Esophagus muscularis mucosa (tissue), 4 donors: ENCODE data around the gene GPBP1. TPM values are rescaled to one million over a fixed set of nuclear protein-coding genes. Genes with fewer than 3 reads are reported as not detected.

Experiments
- DNase-seq: peaks from one replicate; pipeline ENCODE4 v3.0.0-alpha.2; 2017; ENCODE audit errors: extremely low spot score
- H3K27ac ChIP-seq, 4 donors: fragments of 200-600 bp; sonication (generic); replicated peaks in 1 of 4; 1 replicate in 3 of 4; 2 replicates in 1 of 4; pipeline ENCODE4 v1.5.1; 2016 to 2019; ENCODE audit warnings: mild to moderate bottlenecking in 1 of 4
- H3K27me3 ChIP-seq, 4 donors: fragments of 200-600 bp; sonication (generic); one replicate each; pipeline versions ENCODE4 v1.5.1 to v1.6.0; 2016 to 2019
- H3K36me3 ChIP-seq, 4 donors: fragments of 200-600 bp; sonication (generic); one replicate each; pipeline ENCODE4 v1.5.1; 2016 to 2019
- H3K4me1 ChIP-seq, 4 donors: fragments of 200-600 bp; sonication (generic); one replicate each; pipeline ENCODE4 v1.5.1; 2016 to 2019
- H3K4me3 ChIP-seq, 4 donors: fragments of 200-600 bp; sonication (generic); 1 replicate in 2 of 4; 2 replicates in 2 of 4; pipeline ENCODE4 v1.5.1; 2016 to 2019; ENCODE audit warnings: mild to moderate bottlenecking in 4 of 4, moderate library complexity in 1 of 4
- H3K9me3 ChIP-seq, 4 donors: fragments of 200-600 bp; sonication (generic); 1 replicate in 3 of 4; 2 replicates in 1 of 4; pipeline ENCODE4 v1.5.1; 2016 to 2019
- EP300 ChIP-seq: sonication (generic); formaldehyde crosslinking; IDR thresholded peaks from one replicate; pipeline ENCODE4 v1.6.1; 2017; ENCODE audit warnings: antibody characterized with exemption
- POLR2A ChIP-seq: fragments of 450-650 bp; IDR thresholded peaks from one replicate; pipeline ENCODE4 v1.6.1; 2017; ENCODE audit warnings: antibody characterized with exemption, moderate library complexity, mild to moderate bottlenecking, low read depth
- POLR2AphosphoS5 ChIP-seq, 2 donors: sonication (generic); formaldehyde crosslinking; IDR thresholded peaks; one replicate each; pipeline ENCODE4 v1.6.1; 2017; ENCODE audit warnings: antibody characterized with exemption in 2 of 2
- WGBS: methylation state at CpG from one replicate; pipeline ENCODE4 v1.1.5; 2018; 5-methylcytosine and 5-hydroxymethylcytosine counted together
- intact Hi-C: fragments of 100-400 bp; cut with DNase I; formaldehyde crosslinking; loops from one replicate; pipeline ENCODE4 v1.15.1; 2023
- total RNA-seq, 4 donors: library from RNA; depleted of rRNA; stranded (reverse); fragments of >200 nt; gene quantifications; one replicate each; pipeline versions ENCODE4 v1.1.0 to v1.2.1, GENCODE V29; 2016
- TF ChIP-seq, protein P1 (sequence below), 3 experiments: fragments of 200-600 bp in 2 of 3; fragments of 450-650 bp in 1 of 3; sonication (generic) in 2 of 3; IDR thresholded peaks; one replicate each; pipeline ENCODE4 v1.5.1; 2017 to 2019; ENCODE audit warnings: antibody characterized with exemption in 3 of 3, mild to moderate bottlenecking in 2 of 3, moderate library complexity in 1 of 3

The GPBP1 gene
- total RNA-seq, 4 donors from 2014 or later = 41.8 to 54.0 (median 48.6) TPM

- WGBS = 29% methylated on average over 15 of the region's 15 CpGs
- no peak for TF ChIP-seq POLR2A
- TF ChIP-seq, protein P1, sequence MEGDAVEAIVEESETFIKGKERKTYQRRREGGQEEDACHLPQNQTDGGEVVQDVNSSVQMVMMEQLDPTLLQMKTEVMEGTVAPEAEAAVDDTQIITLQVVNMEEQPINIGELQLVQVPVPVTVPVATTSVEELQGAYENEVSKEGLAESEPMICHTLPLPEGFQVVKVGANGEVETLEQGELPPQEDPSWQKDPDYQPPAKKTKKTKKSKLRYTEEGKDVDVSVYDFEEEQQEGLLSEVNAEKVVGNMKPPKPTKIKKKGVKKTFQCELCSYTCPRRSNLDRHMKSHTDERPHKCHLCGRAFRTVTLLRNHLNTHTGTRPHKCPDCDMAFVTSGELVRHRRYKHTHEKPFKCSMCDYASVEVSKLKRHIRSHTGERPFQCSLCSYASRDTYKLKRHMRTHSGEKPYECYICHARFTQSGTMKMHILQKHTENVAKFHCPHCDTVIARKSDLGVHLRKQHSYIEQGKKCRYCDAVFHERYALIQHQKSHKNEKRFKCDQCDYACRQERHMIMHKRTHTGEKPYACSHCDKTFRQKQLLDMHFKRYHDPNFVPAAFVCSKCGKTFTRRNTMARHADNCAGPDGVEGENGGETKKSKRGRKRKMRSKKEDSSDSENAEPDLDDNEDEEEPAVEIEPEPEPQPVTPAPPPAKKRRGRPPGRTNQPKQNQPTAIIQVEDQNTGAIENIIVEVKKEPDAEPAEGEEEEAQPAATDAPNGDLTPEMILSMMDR (IDR thresholded peaks at IDR 0.05) = peak; percentile 65 to 70 (median 68)
- DNase-seq = peak; percentile 47
- Histone ChIP-seq H3K36me3 (no peaks in the 10 kb centered on the region), H3K4me3 (peak overlapping the region in 3 of 4 donors; percentile 23 to 44 (median 33)), H3K27me3 (no peaks in the 10 kb centered on the region), H3K27ac (no peak overlapping the region), H3K4me1 (peaks cover 5 to 12% (median 10%) of the 10 kb centered on the region in 4 donors), H3K9me3 (no peaks in the 10 kb centered on the region)
- intact Hi-C loops = loop anchor here (2.0 to 5.0 kb wide), 2 partner anchors 483 to 1162 kb away; partner anchors contain the start of gene PLK2
These were observed 125.2 kb downstream of the GPBP1 start for GRCh38 chr5:57298985-57299491.

DNA sequence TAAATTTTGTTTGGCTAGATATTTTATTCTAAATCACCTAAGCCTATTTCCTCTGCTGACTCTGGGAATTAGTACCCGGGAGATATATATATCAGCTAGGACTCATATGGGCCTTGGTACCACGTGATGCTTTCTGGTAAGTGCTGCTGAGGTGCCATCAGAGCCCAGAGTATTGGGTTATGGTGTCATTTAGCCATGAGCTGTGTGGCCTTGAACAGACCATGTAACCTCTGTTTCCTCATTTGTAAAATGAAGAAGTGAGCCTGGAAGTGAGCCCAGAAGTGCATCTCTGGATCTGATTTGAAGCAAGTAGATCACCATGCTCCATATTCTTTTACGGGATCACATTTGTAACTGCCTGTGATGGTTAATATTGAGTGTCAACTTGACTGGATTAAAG lies 126.1 kb downstream of the GPBP1 start:
- Histone ChIP-seq H3K27me3 (no peaks in the 10 kb centered on the region), H3K4me1 (peaks cover 5 to 12% (median 10%) of the 10 kb centered on the region in 4 donors), H3K4me3 (no peak overlapping the region), H3K36me3 (no peaks in the 10 kb centered on the region), H3K9me3 (no peaks in the 10 kb centered on the region), H3K27ac (no peak overlapping the region)
- 100% methylated on average over 3 of the region's 3 CpGs for WGBS
- peak; percentile 57 for DNase-seq
- no peak for TF ChIP-seq EP300
- TF ChIP-seq POLR2AphosphoS5 (IDR thresholded peaks at IDR 0.05) = no peak
- TF ChIP-seq, protein P1 (IDR thresholded peaks at IDR 0.05) = no peak
- TF ChIP-seq POLR2A = no peak
- intact Hi-C loops = loop anchor here (2.0 to 5.0 kb wide), 2 partner anchors 482 to 1161 kb away; partner anchors contain the start of gene PLK2

DNA sequence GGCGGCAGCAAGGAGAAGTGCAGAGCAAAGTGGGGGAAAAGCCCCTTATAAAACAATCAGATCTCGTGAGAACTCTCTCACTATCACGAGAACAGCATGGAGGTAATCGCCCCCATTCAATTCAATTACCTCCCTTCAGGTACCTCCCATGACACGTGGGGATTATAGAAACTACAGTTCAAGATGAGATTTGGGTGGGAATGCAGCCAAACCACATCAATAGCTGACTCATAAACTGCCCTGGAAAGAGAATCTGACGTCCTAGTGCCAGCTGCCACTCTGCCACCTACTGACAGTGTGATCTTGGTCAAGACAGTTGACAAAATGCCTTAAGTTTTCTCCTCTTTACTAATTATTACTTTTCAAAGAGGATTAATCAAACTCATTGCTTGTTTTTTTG lies 128.3 kb downstream of the GPBP1 start:
- intact Hi-C loops = no loop called here
- WGBS = 80% methylated on average over 6 of the region's 6 CpGs
- peak; percentile 34 for DNase-seq
- no peaks in the 10 kb centered on the region for H3K36me3 ChIP-seq
- peaks cover 5 to 12% (median 10%) of the 10 kb centered on the region in 4 donors for H3K4me1 ChIP-seq
- H3K9me3 ChIP-seq = peaks cover 0 to 14% (median 2%) of the 10 kb centered on the region in 4 donors
- no peak overlapping the region for H3K4me3 ChIP-seq
- TF ChIP-seq, protein P1 (IDR thresholded peaks at IDR 0.05) = no peak
- TF ChIP-seq POLR2AphosphoS5 (IDR thresholded peaks at IDR 0.05) (no peak), EP300 (no peak), POLR2A (no peak)
- no peak overlapping the region for H3K27ac ChIP-seq
- H3K27me3 ChIP-seq = no peaks in the 10 kb centered on the region

DNA sequence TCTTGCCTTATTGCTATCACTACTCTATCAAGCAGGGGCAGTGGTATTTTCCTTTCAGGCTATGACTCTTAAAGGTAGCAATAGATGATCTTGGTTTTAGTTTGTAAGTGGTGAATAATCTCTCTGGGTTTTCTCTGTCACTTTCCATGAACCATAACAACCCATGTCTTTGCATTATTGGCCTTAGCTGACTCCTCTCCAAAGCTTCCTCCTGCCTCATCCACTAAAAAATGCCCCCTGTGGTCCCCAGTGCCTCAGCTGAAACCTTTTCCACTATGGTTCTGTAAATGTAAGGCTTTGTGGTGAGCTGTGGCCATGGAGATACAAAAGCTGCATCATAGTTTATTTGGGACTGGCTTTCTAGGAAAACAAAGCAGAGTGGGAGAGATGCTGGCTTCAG lies 128.8 kb downstream of the GPBP1 start:
- no peak for DNase-seq
- Histone ChIP-seq H3K27me3 (no peaks in the 10 kb centered on the region), H3K4me1 (peaks cover 5 to 12% (median 10%) of the 10 kb centered on the region in 4 donors), H3K4me3 (no peak overlapping the region), H3K36me3 (no peaks in the 10 kb centered on the region), H3K27ac (no peak overlapping the region), H3K9me3 (peaks cover 0 to 19% (median 2%) of the 10 kb centered on the region in 4 donors)
- TF ChIP-seq, protein P1 (IDR thresholded peaks at IDR 0.05) = no peak
- TF ChIP-seq POLR2A (no peak), POLR2AphosphoS5 (IDR thresholded peaks at IDR 0.05) (no peak), EP300 (no peak)
- intact Hi-C loops = no loop called here

DNA sequence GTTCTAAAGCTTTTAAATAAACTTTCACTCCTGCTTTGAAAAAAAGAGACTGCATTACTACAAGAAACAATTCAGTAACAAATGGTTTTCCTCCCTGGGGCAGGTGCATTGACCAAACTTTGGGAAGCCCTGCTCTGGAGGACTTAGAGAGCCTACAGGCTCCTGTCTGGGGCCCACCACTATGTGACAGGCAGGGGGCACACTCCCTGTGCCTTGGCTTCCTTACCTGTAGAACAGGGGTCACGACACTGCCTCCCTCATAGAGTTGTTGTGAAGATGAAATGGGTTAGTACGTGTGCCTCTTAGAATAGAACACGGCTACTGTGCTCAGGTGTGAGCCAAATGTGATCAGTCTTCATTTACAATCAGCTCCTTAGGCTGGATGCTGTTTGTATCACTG lies 130.1 kb downstream of the GPBP1 start:
- no peaks in the 10 kb centered on the region for H3K36me3 ChIP-seq
- peaks cover 0 to 20% (median 2%) of the 10 kb centered on the region in 4 donors for H3K9me3 ChIP-seq
- H3K4me3 ChIP-seq = no peak overlapping the region
- H3K27ac ChIP-seq = no peak overlapping the region
- peaks cover 0 to 4% (median 3%) of the 10 kb centered on the region in 4 donors for H3K4me1 ChIP-seq
- H3K27me3 ChIP-seq = no peaks in the 10 kb centered on the region
- intact Hi-C loops = no loop called here
- WGBS = 93% methylated on average over 3 of the region's 3 CpGs
- peak; percentile 34 for DNase-seq
- TF ChIP-seq EP300 (no peak), POLR2AphosphoS5 (IDR thresholded peaks at IDR 0.05) (no peak), POLR2A (no peak)
- TF ChIP-seq, protein P1 (IDR thresholded peaks at IDR 0.05) = no peak
